ENCODE results near the gene TACC2. TPM values are rescaled to one million over a fixed set of nuclear protein-coding genes. Genes with fewer than 3 reads are reported as not detected.
"Not testable (repeated sequence)": the region's sequence is repeated elsewhere in the genome, so short reads cannot be mapped to it uniquely, and the experiment has no call there.

The TACC2 gene
- total RNA-seq, 1 experiment from 2014 or later, result 3.0 TPM

GRCh38 chr10:122045212-122045611, 56.2 kb downstream of the TACC2 start:
- DNase-seq (ENCODE audit: low read depth, low spot score), result no peak
- in situ Hi-C loops (cut with HindIII; ENCODE audit: low pct_unique_long_range_greater_than_20kb, low sequenced_read_pairs), result no loop called here

GRCh38 chr10:122047560-122047959, 58.6 kb downstream of the TACC2 start:
- no peak for DNase-seq (ENCODE audit: low read depth, low spot score)
- in situ Hi-C loops (cut with HindIII; ENCODE audit: low pct_unique_long_range_greater_than_20kb, low sequenced_read_pairs), result no loop called here

GRCh38 chr10:122049076-122049475, 60.1 kb downstream of the TACC2 start:
- DNase-seq (ENCODE audit: low read depth, low spot score), result no peak
- in situ Hi-C loops (cut with HindIII; ENCODE audit: low pct_unique_long_range_greater_than_20kb, low sequenced_read_pairs), result no loop called here

- DNase-seq (ENCODE audit: low read depth, low spot score), result no peak
- in situ Hi-C loops (cut with HindIII; ENCODE audit: low pct_unique_long_range_greater_than_20kb, low sequenced_read_pairs), result no loop called here
Observed at GRCh38 chr10:122050311-122050710, 61.3 kb downstream of the TACC2 start.

- DNase-seq (ENCODE audit: low read depth, low spot score), result no peak
- in situ Hi-C loops (cut with HindIII; ENCODE audit: low pct_unique_long_range_greater_than_20kb, low sequenced_read_pairs), result no loop called here
Observed at GRCh38 chr10:122050811-122051210, 61.8 kb downstream of the TACC2 start.

GRCh38 chr10:122051609-122052385, 62.8 kb downstream of the TACC2 start:
- DNase-seq (ENCODE audit: low read depth, low spot score), result peak; percentile 89
- in situ Hi-C loops (cut with HindIII; ENCODE audit: low pct_unique_long_range_greater_than_20kb, low sequenced_read_pairs), result no loop called here

- in situ Hi-C loops (cut with HindIII; ENCODE audit: low pct_unique_long_range_greater_than_20kb, low sequenced_read_pairs), result no loop called here
- no peak for DNase-seq (ENCODE audit: low read depth, low spot score)
Observed at GRCh38 chr10:122052701-122053100, 63.7 kb downstream of the TACC2 start.

- DNase-seq (ENCODE audit: low read depth, low spot score), result no peak
- in situ Hi-C loops (cut with HindIII; ENCODE audit: low pct_unique_long_range_greater_than_20kb, low sequenced_read_pairs), result no loop called here
Observed at GRCh38 chr10:122053314-122053713, 64.4 kb downstream of the TACC2 start.

GRCh38 chr10:122054048-122055025, 65.4 kb downstream of the TACC2 start:
- in situ Hi-C loops (cut with HindIII; ENCODE audit: low pct_unique_long_range_greater_than_20kb, low sequenced_read_pairs), result no loop called here
- DNase-seq (ENCODE audit: low read depth, low spot score), result peak; percentile 70

- no peak for DNase-seq (ENCODE audit: low read depth, low spot score)
- in situ Hi-C loops (cut with HindIII; ENCODE audit: low pct_unique_long_range_greater_than_20kb, low sequenced_read_pairs), result no loop called here
Observed at GRCh38 chr10:122055252-122055651, 66.3 kb downstream of the TACC2 start.

- no peak for DNase-seq (ENCODE audit: low read depth, low spot score)
Observed at GRCh38 chr10:122056431-122057094, 67.6 kb downstream of the TACC2 start.

GRCh38 chr10:122057841-122058413, 69.0 kb downstream of the TACC2 start:
- DNase-seq (ENCODE audit: low read depth, low spot score), result no peak
- in situ Hi-C loops (cut with HindIII; ENCODE audit: low pct_unique_long_range_greater_than_20kb, low sequenced_read_pairs), result no loop called here

More at GRCh38 chr10:122056431-122057094, 67.6 kb downstream of the TACC2 start:
- in situ Hi-C loops (cut with HindIII; ENCODE audit: low pct_unique_long_range_greater_than_20kb, low sequenced_read_pairs), result no loop called here

GRCh38 chr10:122060250-122060649, 71.3 kb downstream of the TACC2 start:
- no peak for DNase-seq (ENCODE audit: low read depth, low spot score)
- in situ Hi-C loops (cut with HindIII; ENCODE audit: low pct_unique_long_range_greater_than_20kb, low sequenced_read_pairs), result no loop called here

GRCh38 chr10:122062831-122063674, 74.1 kb downstream of the TACC2 start:
- in situ Hi-C loops (cut with HindIII; ENCODE audit: low pct_unique_long_range_greater_than_20kb, low sequenced_read_pairs), result no loop called here
- peak; percentile 89 for DNase-seq (ENCODE audit: low read depth, low spot score)

- in situ Hi-C loops (cut with HindIII; ENCODE audit: low pct_unique_long_range_greater_than_20kb, low sequenced_read_pairs); DNase-seq (ENCODE audit: low read depth, low spot score): not testable (repeated sequence)
Observed at GRCh38 chr10:122066337-122066939, 77.5 kb downstream of the TACC2 start.

GRCh38 chr10:122068844-122069243, 79.9 kb downstream of the TACC2 start:
- in situ Hi-C loops (cut with HindIII; ENCODE audit: low pct_unique_long_range_greater_than_20kb, low sequenced_read_pairs), result no loop called here
- DNase-seq (ENCODE audit: low read depth, low spot score), result no peak

All from SK-MEL-5 (cell line).